Spleen (tissue), 11 donors: ENCODE results near the gene PTGDR2. TPM values are rescaled to one million over a fixed set of nuclear protein-coding genes. Genes with fewer than 3 reads are reported as not detected.

Experiments
- DNase-seq: peaks from one replicate; pipeline ENCODE4 v3.0.0-alpha.2; 2020
- H3K27ac ChIP-seq, 8 donors: fragments of 200-600 bp; sonication (generic) in 7 of 8; 1 replicate in 4 of 8; 2 replicates in 4 of 8; pipeline versions ENCODE4 v1.5.0 to v1.8.0; 2016 to 2021; ENCODE audit warnings: inconsistent platforms in 4 of 8, mild to moderate bottlenecking in 4 of 8, moderate library complexity in 1 of 8
- H3K27me3 ChIP-seq, 7 donors: fragments of 200-600 bp; sonication (generic) in 6 of 7; replicated peaks in 1 of 7; 1 replicate in 4 of 7; 2 replicates in 3 of 7; pipeline versions ENCODE4 v1.5.0 to v1.8.0; 2016 to 2021; ENCODE audit warnings: inconsistent platforms in 3 of 7, mild to moderate bottlenecking in 1 of 7
- H3K36me3 ChIP-seq, 6 donors: fragments of 200-600 bp; sonication (generic) in 5 of 6; 1 replicate in 4 of 6; 2 replicates in 2 of 6; pipeline versions ENCODE4 v1.5.0 to v1.8.0; 2016 to 2021; ENCODE audit warnings: inconsistent platforms in 2 of 6
- H3K4me1 ChIP-seq, 6 donors: fragments of 200-600 bp; sonication (generic) in 5 of 6; 1 replicate in 3 of 6; 2 replicates in 3 of 6; pipeline versions ENCODE4 v1.5.0 to v1.8.0; 2016 to 2021; ENCODE audit warnings: inconsistent platforms in 3 of 6
- H3K4me3 ChIP-seq, 8 donors: fragments of 200-600 bp; sonication (generic) in 7 of 8; 1 replicate in 4 of 8; 2 replicates in 4 of 8; pipeline versions ENCODE4 v1.5.0 to v1.8.0; 2016 to 2021; ENCODE audit warnings: inconsistent platforms in 4 of 8, mild to moderate bottlenecking in 4 of 8, moderate library complexity in 2 of 8
- H3K9me3 ChIP-seq, 8 donors: fragments of 200-600 bp; sonication (generic) in 7 of 8; 1 replicate in 4 of 8; 2 replicates in 4 of 8; pipeline versions ENCODE4 v1.5.0 to v1.8.0; 2016 to 2021; ENCODE audit warnings: inconsistent platforms in 4 of 8
- POLR2A ChIP-seq, 3 donors: fragments of 450-650 bp; IDR thresholded peaks; one replicate each; pipeline ENCODE4 v1.5.1; 2017; ENCODE audit warnings: antibody characterized with exemption in 3 of 3, mild to moderate bottlenecking in 1 of 3
- POLR2AphosphoS5 ChIP-seq, 3 donors: sonication (generic); formaldehyde crosslinking; IDR thresholded peaks; one replicate each; pipeline ENCODE4 v1.5.1; 2017; ENCODE audit warnings: antibody characterized with exemption in 3 of 3
- WGBS, 5 donors: extraction: QIAGEN DNeasy Blood & Tissue Kit in 3 of 5; methylation state at CpG; one replicate each; pipeline versions ENCODE4 v1.1.5 to v1.1.7; 2013 to 2018; 5-methylcytosine and 5-hydroxymethylcytosine counted together
- intact Hi-C: fragments of 100-400 bp; cut with DNase I; formaldehyde crosslinking; loops from one replicate; pipeline ENCODE4 v1.15.0; 2023; ENCODE audit warnings: low total_unique reads
- polyA plus RNA-seq, 3 donors: library from polyadenylated mRNA; stranded (reverse); fragments of 200-250 nt; gene quantifications; one replicate each; pipeline ENCODE4 v1.2.1, GENCODE V29; 2013
- total RNA-seq, 7 donors: library from RNA; depleted of rRNA in 3 of 7; stranded (reverse); fragments of >200 nt in 3 of 7; fragmentation: NEBNext Ultra II Directional in 4 of 7; extraction: Animal tissue kit (Norgen Biotek cat#: 25700) in 4 of 7; gene quantifications; one replicate each; pipeline versions ENCODE4 v1.1.0 to v1.2.1, GENCODE V29; 2016 to 2021
- TF ChIP-seq, protein P1 (sequence below), 11 experiments: fragments of 200-600 bp in 7 of 11; fragments of 450-650 bp in 4 of 11; sonication (generic) in 4 of 11; IDR thresholded peaks in 8 of 11; conservative IDR thresholded peaks in 3 of 11; 1 replicate in 7 of 11; 2 replicates in 4 of 11; pipeline versions ENCODE4 v1.4.0 to v1.8.0; 2016 to 2021; ENCODE audit warnings: antibody characterized with exemption in 11 of 11, inconsistent platforms in 4 of 11, mild to moderate bottlenecking in 1 of 11
- donor health status: healthy with polysubstance abuse.
- donor health status: DM: no; HTN: no; CAD: no; lungs with moderate emphysema.
- donor health status: DM: no; HTN: no; CAD: no.
- donor health status: Bipolar disorder and iron deficiency.
- donor health status: healthy.
- donor health status: DM: no; HTN: no; CAD: no.
- donor health status: DM: yes; HTN: yes; CAD: no.

Gene PTGDR2
- total and polyA plus RNA-seq, 10 donors, result 0.10 to 1.1 (median 0.26) TPM; not detected in 1

DNA sequence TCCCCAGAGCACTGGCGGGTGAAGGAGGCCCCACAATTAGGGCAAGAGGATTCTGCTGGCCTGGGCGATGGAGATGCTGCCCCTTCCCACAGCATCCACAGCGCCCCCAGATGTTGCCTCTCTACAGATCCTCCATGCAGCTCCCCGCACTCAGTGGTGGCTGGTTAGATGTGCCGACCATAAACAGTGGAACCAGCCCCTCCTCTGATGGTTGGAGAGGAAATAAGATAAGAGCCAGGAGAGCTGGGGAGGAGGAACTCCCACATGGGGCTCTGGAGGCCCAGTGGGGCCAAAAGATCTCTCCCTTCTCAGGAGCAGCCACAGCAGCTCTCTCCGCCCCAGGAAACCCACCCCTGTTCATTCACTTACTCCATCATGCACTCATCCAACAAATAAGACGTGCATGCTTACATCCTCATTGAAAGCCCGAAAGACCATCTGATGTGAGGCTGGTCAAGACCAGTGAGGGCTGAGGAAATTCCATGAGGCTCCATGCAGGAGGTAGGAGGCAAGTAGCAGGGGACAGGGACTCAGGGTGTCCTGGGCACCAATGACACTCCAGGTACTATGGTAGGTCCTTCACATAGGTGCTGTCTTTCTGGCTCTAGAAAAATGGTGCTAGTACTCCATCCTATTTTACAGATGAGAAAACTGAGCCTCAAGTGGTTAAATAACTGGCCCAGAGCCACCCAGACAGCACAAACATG lies 1.5 kb downstream of the PTGDR2 start:
- 39 to 53% (median 45%) methylated on average over 6 to 8 of the region's 8 CpGs for WGBS, 5 donors
- peaks cover 0 to 12% (median 4%) of the 10 kb centered on the region in 6 donors for H3K4me1 ChIP-seq
- no peaks in the 10 kb centered on the region for H3K27me3 ChIP-seq
- intact Hi-C loops, result no loop called here
- no peaks in the 10 kb centered on the region for H3K9me3 ChIP-seq
- no peak overlapping the region for H3K27ac ChIP-seq
- DNase-seq, result peak; percentile 7
- no peak overlapping the region for H3K4me3 ChIP-seq
- H3K36me3 ChIP-seq, result peaks cover 0 to 46% (median 36%) of the 10 kb centered on the region in 6 donors
- TF ChIP-seq, protein P1, sequence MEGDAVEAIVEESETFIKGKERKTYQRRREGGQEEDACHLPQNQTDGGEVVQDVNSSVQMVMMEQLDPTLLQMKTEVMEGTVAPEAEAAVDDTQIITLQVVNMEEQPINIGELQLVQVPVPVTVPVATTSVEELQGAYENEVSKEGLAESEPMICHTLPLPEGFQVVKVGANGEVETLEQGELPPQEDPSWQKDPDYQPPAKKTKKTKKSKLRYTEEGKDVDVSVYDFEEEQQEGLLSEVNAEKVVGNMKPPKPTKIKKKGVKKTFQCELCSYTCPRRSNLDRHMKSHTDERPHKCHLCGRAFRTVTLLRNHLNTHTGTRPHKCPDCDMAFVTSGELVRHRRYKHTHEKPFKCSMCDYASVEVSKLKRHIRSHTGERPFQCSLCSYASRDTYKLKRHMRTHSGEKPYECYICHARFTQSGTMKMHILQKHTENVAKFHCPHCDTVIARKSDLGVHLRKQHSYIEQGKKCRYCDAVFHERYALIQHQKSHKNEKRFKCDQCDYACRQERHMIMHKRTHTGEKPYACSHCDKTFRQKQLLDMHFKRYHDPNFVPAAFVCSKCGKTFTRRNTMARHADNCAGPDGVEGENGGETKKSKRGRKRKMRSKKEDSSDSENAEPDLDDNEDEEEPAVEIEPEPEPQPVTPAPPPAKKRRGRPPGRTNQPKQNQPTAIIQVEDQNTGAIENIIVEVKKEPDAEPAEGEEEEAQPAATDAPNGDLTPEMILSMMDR (IDR thresholded peaks at IDR 0.05 in 8 of 11, conservative IDR thresholded peaks at IDR 0.05 in 3 of 11), result no peak
- no peak for TF ChIP-seq POLR2AphosphoS5 (IDR thresholded peaks at IDR 0.05)
- TF ChIP-seq POLR2A (IDR thresholded peaks at IDR 0.05), result no peak

DNA sequence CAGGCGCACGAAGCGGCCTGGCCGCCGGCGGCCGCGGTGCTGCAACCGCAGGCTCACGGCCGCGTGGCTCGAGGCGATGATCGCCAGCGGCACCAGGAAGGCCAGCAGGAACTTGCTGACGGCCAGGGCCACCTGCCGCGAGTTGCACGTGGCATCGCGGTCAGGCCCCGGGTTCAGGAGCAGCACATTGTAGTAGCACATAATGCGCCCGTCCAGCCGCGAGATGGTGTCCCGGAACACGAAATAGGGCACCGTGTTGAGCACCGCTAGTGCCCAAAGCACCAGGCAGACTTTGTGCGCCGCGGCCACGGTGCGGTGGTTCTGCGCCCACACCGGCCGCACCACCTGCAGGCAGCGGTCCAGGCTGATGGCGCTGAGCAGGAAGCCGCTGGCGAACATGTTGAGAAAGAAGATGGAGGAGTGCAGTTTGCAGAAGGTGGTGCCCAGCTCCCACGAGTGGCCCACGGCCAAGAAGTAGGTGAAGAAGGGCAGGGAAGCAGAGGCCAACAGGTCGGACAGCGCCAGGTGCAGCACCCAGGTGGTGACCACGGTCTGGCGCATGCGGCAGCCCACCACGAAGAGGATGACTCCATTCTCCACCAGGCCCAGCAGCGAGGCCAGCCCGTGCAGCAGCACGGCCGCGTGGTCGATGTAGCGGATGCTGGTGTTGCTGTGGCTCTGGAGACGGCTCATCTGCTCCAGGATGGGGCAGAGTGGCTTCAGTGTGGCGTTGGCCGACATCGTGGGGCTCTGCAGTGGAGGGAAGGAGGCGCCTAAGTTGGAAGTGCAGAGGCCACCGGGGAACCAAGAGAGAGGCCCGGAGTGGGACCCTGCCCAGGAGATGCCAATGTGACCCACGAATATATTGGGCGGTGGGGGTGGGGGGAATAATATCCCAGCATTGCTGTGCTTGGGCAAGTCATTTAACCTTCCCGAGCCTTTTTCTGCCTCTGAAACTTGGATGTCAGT lies 2.5 kb downstream of the PTGDR2 start:
- Histone ChIP-seq H3K36me3 (peaks cover 0 to 56% (median 47%) of the 10 kb centered on the region in 6 donors), H3K4me3 (no peak overlapping the region), H3K27me3 (no peaks in the 10 kb centered on the region), H3K9me3 (no peaks in the 10 kb centered on the region), H3K4me1 (peaks cover 0 to 10% (median 1%) of the 10 kb centered on the region in 6 donors), H3K27ac (no peak overlapping the region)
- DNase-seq, result no peak
- 91 to 95% (median 92%) methylated on average over 58 to 68 of the region's 68 CpGs for WGBS, 5 donors
- intact Hi-C loops, result no loop called here
- TF ChIP-seq POLR2A (IDR thresholded peaks at IDR 0.05), result no peak
- TF ChIP-seq POLR2AphosphoS5 (IDR thresholded peaks at IDR 0.05), result peak in 1 of 3 donors; percentile 30
- TF ChIP-seq, protein P1 (IDR thresholded peaks at IDR 0.05 in 8 of 11, conservative IDR thresholded peaks at IDR 0.05 in 3 of 11), result no peak

DNA sequence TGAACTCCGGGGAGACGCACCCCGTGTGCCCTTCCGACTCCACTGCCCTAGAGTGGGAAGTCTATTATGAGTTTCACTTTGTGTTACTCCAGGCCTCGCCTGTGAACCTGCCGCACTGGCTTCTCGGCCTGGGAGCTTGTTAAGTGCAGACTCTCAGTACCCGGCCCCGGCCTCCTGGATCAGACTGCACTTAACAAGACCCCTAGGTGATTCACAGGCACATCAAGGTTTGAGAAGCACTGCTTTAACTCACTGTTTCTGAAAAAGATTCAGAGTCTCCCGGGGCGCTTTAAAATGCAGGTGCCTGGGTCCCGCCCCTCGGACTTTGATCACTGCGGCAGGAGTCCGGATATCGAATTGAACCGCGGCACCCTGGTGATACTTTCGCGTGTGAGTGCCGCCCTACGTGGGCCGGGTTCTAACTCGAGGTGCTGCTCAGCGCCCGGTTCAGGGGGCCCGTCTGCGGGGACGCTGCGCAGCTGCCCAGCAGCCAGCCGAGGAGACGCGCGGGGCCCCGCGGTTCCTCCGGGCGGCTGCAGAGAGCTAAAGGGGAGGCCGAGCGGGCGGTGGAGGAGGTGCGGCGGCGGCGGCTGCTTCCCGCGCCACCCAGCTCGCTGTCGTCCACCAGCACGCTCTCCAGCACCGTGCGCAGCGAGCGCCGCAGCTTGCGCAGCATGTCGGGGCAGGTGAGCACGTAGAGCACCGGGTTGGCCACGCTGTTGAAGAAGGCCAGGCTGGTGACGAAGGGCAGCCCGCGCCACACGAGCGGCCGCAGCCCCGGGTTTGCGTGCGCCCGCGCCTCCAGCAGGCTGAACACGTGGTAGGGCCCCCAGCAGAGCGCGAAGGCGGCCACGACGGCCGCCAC lies 3.4 kb downstream of the PTGDR2 start:
- 83 to 88% (median 86%) methylated on average over 26 to 78 of the region's 78 CpGs for WGBS, 5 donors
- intact Hi-C loops, result no loop called here
- no peaks in the 10 kb centered on the region for H3K27me3 ChIP-seq
- H3K27ac ChIP-seq, result no peak overlapping the region
- peaks cover 0 to 65% (median 53%) of the 10 kb centered on the region in 6 donors for H3K36me3 ChIP-seq
- H3K4me1 ChIP-seq, result peaks cover 0 to 5% (median 0%) of the 10 kb centered on the region in 6 donors
- no peak for TF ChIP-seq POLR2AphosphoS5 (IDR thresholded peaks at IDR 0.05)
- no peak for TF ChIP-seq POLR2A (IDR thresholded peaks at IDR 0.05)
- TF ChIP-seq, protein P1 (IDR thresholded peaks at IDR 0.05 in 8 of 11, conservative IDR thresholded peaks at IDR 0.05 in 3 of 11), result no peak
- no peak for DNase-seq
- H3K9me3 ChIP-seq, result no peaks in the 10 kb centered on the region
- H3K4me3 ChIP-seq, result no peak overlapping the region
